Measurements from ENCODE around the gene UBE2E2.

GRCh38 chr3:23607184-23607847 is 404.2 kb downstream of the UBE2E2 start:
- TF ChIP-seq EZH2 (IDR thresholded peaks at IDR 0.05) (no peak), CTCF (IDR thresholded peaks at IDR 0.05) (no peak), EZH2phosphoT487 (IDR thresholded peaks at IDR 0.05) (no peak)
